GM18858 (cell line): ENCODE measurements around the gene LGALS9.
"Not testable (repeated sequence)": the region's sequence is repeated elsewhere in the genome, so short reads cannot be mapped to it uniquely, and the experiment has no call there.

Source experiments
- ATAC-seq: cut with Tn5 transposase; IDR thresholded peaks from one replicate; pipeline ENCODE4 v1.9.1; 2021; ENCODE audit not compliant: unreplicated experiment

Gene LGALS9

DNA sequence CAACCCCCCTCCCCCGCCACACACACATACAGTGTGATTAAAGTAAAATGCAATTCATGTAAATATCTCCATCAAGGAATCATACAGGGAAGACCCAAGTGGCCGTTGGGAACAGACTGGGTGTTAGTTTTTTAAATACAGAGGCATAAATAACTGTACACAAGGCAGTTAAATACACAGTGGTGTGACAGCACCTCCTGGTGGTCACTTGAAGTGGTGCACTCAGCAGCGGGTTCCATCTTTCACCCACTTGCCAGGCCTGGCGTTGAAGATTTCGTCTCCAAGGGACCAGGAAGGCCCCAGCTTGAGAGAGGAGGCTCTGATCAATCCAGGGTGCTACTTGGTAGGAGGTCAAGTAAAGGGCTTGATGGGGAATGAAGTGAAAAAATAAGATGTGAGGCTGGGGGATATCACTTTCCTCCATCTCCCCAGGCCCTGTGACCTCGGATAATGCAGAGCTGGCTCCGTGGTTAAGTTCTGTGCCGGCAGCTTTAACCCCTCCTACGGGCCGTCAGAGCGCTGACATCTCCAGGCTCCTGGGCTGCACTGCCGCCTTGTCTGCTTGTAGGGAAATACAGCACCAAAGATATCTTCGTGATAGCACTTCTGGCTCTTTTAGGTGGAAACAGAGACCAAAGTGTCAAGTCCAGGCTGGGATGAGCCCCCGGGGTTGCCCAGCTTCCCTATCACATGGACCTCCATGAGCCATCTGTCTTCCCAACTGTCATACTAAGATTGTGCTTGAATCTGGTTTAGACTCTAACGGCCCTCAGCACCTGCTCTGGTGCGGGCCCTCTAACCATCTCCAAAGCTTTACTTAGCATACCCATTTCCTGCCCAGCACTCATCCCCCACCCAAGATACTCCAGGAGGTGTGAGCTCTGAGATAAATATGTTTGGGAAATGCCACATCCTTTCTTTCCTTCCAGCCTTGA, 20.7 kb downstream of the LGALS9 start:
- no peak for ATAC-seq

DNA sequence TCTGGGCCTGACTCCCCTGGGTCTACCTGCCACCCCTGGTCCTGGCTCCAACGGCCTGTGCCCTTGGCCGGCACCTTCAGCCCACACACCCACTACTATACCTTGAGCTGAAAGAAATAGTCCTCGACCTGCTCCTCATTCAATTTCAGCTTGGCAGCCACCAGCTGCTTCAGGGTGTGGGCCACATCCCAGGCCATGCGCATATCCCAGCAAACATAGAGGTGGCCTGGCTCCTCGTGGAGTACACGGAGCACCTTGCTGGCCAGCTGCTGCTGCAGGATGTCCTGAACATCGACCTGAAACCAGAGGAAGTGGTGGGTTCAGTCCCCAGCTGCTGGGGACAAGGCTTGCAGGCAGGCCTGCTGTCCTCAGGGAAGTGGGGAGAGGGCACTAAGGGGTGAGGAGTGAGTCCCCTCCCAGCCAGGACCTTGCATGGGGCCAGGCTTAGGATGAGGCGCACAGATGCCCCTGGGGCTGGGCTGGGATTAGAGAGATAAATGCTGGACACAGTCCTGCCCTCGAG, 22.5 kb downstream of the LGALS9 start:
- not testable (repeated sequence) for ATAC-seq

DNA sequence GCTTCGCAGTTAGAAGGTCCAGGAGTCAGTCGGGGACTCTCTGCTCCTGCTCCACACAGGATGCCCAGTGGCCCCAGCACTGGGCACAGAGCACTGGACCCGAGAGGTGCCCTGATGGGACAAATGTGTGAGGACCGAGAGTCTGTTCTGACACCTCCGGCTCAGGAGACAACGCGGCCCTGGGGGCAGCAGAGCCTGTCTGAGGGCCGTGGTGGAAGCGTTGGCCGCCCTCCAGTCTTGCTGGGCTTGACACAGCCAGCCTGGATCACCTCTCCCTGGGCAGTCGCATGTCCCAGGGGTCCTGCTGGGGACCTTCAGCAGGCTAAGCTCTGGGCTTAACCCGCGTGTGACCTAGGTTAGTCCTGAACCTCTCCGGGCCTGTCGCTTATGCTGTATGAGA, 23.1 kb downstream of the LGALS9 start:
- ATAC-seq = no peak

DNA sequence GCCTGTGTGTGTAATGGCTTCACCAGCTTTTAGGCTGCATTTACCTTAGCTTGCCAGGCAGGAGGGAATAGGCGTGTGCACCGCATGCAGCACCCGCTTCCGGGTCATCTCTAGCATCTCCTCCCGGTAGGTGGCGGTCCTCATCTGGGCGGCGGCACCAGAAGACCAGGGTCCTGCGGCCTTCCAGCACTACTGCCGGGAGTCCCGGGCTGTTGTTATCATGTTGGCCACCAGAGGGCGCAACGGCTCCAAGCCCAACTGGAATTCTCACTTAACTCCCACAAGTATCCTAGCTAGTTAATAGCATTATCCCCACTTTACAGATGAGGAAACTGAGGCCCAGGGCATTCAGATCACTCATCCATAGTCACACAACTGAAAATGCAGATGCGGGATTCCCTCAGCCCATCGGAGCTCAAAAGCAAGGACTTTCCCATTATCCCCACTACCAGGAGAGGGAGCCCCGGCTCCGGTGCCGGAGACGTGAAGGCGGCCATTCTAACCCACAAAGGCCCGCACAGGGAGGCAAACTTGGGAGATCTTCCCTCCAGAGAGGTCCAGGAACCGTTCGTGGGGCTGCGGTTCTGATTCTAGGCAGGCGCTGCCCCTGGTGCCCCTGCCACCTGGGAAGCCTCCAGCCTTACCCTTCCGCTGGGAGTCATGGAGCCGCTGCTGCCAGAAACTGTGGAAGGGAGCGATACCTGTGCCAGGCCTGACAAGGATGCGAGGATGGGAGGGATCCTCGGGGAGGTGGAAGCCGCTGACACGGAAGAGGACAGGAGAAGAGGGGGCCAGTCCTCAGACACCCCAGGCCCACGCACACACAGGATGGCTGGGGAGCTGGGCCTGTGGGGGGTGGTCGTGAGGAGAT, 23.9 kb downstream of the LGALS9 start:
- ATAC-seq = no peak

DNA sequence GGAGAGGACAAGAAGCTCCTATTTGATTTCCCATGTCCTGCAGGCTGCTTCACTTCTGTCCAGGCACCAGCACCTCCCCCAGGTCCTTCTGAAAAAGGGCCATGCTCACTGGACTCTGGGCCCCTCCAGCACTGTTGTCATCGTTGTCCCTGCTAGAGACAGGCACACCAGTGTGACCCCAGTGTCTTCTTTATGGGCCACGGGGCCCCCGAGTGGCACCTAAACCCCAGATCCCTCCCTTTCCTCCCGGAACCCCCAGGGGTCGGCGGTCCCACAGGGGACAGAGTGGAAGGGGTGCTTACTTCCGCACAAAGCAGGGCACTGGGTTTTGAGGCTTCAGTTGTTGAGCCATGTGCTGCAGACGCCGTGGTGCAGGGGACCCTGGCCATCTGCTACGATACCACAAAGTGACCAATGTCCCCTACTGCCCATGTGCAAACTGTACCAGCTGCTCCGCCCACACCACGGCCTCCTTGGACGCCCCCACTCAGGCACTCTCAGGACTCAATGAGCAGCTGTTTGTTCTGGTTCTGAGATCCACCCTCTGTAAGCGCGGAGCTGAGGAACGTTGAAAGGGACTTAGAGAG, 24.6 kb downstream of the LGALS9 start:
- not testable (repeated sequence) for ATAC-seq

DNA sequence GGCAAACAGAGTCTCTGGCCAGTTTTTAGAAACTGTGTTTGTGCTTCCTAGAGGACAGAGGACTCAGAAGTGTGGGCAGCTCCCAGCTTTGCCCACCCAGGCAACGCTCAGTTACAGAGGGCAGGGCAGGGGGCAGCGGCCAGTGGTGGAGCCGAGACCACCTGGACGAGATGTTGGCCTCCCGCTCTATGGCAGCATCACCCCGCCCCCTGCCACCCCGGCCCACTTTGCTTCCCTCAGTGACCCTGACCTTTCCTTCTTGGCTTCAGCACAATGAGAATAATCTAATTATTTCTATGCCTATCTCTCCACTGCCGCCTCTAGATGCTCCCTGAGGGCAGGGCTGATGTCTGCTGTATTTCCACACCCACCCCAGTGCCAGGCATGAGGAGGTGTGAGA, 25.6 kb downstream of the LGALS9 start:
- ATAC-seq = not testable (repeated sequence)

DNA sequence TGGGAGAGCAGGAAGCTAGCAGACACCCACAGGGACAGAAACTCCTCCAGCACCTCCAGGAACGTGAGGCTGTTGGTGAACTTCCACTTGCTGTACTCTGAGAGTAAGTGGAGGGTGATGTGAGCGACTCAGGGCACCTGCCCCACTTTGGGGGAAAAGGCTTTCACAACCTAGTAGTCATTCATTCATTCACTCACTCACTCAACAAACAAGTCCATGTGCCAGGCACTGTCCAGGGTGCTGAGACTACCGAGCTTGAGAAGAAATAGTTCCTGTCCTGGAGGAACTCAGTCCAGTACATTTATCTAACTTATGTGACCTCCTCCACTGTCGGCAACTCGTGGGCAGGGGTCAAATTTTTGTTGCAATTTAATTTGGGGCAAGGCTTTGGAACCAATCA, 26.6 kb downstream of the LGALS9 start:
- ATAC-seq = no peak

DNA sequence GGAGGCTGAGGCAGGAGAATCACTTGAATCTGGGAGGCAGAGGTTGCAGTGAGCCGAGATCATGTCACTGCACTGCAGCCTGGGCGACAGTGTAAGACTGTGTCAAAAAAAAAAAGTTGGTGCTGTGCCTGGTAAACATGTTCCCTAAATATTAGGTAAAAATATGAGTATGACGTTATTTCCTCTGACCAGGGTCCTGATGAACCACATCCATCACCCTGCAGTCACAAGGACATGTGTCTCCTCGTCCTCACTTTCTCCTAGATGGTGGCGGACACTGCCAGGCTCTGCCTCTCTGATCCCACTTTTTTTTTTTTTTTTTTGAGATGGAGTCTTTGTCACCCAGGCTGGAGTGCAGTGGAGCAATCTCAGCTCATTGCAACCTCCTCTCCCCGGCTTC, 28.7 kb downstream of the LGALS9 start:
- ATAC-seq = no peak

DNA sequence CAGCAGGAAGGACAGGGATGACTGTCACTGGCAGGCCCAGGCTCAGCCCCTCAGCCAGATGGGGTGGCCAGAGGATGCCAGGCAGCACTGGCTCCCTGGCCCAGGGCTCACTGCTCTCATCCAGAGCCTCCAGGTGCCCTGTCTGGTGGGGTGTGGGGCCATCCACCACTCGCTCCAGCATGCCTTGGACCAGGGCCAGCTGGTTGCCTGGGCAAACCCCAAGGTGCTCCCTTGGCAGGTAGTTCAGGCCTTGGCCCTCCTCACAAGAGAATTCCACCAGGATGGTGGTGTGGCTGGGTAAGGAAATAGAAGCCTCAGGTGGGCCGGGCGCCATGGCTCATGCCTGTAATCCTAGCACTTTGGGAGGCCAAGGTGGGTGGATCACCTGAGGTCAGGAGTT, 29.4 kb downstream of the LGALS9 start:
- ATAC-seq = no peak

DNA sequence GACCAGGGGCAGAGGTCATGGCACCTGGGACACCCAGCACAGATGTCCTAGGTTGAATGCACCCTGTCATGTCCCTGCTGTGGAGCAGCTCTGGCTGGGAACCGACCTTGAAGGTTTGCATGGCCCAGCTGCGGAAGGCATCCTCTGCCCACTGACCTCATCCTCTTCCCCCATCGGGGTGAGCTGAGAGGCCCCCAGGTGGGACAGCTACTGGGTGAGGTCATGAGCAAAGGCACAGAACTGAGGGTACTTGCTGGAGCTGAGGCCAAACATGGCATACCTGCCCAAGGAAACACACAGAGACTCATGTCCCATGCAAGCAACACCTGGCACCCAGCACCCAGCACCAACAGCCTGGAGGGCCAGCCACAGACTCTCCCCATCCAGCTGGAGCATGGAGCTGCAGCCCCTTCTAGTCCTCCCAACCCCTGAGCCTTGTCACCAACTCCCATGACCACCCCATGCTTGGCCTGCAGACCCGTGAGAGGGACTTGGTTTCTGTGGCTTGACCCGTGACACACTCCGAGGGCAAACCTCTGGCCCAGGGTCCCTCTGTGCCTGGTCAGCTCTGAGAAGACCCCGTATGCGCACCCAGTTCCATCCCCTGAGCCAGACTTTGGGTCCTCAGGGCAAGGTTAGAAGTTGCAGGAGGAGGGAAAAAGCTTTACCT, 33.1 kb downstream of the LGALS9 start:
- no peak for ATAC-seq

DNA sequence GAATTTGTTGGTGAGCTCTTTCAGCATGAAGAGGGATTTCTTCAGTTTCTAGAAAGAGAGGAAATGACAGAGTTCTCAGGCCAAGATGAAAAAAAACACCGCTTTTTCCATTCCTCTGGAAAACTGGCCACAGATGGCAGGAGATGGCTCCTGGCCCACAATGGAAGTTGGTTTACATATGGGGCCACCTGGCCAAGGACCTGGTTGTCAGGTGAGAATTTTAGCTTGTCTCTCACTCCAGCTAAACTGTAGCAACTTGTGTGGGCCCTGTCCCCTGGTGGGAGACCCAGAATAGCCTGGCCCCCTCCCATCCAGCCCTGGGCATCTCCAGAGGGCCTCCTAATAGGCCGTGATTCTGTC, 33.6 kb downstream of the LGALS9 start:
- ATAC-seq = no peak

DNA sequence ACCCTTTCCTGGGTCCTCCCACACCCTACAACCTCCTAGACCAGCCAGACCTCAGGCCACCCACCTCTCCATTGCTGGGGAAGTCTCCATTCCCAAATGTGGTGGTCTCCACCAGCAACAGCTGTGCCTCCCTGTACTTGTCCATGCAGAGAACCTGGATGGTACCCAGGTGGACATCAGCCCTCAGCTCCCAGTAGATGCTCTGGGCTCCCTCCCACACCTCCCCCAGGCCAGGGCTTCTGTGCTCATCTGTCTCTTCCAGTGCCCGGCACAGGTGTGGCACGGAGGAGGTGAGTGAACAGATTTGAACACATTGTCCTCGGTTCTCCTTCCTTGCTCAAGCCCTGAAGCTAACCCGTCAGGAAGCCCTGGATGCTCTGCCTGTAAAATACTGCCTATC, 34.6 kb downstream of the LGALS9 start:
- ATAC-seq = no peak

DNA sequence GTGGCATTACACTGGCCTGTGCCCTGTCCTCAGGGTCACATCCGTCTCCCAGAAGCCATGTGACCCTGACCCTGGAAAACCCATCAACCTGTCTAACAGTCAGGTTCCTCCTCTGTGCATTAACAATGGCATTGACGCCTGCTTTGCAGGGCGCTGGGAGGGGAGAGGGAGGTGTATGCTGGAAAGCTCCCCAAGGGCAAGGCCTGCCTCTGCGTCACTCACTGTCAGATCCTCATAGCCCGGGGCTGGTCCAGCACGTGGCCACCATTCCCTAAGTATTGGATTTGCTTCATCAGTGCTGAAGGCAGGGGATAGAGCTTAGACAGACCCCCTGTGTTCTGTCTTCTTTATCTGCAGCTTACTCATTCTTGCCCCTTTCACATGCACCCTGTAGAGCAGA, 35.3 kb downstream of the LGALS9 start:
- not testable (repeated sequence) for ATAC-seq

DNA sequence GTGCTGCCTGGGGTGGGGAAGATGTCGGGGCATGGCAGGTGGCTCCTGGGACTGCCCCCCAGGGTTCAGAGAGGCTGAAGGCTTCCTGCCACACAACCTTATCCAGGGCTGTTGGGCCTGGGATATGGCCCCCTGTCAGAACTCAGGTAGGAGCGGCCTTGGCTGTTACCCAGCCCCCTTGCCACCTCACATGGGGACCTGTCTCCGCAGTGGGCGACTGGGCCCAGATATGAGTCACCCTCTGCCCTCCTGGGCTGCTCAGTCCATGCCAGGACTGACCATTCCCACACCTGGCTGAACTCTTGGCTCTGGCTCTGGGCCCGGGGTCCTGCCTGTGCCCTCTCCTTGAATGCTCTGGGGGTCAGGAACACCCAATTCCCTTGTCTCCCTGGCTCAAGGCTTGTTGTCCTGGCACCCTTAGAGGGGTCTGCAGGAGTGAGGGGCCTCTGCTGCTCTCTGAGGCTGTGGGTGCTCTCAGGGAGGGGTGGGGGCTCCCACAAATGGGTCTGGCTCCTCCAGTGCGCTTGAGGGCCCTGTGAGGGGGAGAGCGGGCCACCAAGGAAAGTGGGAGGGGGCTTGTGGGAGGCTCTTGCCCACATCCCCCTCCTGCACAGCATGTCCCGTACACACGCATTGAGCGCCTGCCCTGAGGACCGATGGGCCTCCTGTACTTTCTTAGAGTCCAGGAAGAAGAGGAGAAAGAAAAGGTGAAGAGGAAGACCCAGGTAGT, 36.0 kb downstream of the LGALS9 start:
- ATAC-seq = no peak

DNA sequence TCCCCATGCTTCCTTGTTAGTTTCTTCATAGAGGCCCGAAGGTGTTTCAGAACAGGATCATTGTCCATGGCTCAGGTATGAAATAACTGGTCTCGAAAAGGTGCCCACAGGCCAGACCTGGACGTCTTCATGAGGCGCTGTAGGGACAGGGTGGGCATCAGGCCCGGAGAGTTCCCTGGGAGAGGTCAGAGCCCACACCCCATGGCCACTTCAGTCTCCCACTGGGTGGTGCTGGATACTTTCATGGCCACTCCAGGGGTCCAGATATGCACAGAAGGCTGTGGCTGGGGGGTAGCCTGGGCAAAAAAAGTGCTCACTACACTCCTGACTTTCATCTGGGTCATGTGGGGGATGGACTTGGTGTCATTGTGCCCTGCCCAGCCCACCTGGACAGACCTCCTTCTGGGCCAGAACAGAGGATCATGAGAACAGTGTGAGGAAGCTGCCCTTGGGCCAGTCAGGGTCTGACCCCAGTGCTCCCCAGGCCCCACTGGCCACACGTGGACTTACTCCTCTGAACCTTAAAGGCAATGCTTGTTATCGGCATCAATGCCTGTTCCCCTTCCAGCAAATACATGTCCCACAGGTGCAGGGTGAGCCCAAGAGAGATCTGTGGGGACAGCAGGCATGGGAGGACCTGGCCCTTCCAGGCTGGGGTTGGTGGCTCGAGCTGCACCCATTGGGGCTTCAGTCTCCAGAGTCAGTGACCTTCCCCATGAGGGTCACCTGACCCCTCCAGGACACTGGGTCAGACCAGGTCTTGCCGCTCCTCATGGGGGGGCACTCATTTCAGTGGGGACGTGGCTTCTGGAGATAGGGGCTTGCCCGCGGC, 36.9 kb downstream of the LGALS9 start:
- ATAC-seq = no peak

DNA sequence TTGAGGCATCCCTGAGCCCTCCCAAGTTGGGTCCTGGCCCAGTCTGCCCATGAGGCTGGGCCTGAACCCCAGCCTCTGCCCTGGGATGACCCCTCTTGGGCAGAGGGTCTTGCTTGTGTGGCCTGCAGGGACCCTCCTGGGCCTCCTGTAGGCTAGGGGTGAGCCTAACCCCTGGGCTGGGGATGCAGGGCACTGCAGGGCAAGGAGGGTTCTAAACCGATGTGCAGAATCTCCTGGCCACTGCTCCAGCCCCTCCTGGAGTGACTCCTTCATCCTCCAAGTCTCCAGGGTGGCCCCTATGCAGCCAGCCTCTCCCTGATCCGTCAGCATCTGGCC, 37.5 kb downstream of the LGALS9 start:
- ATAC-seq = no peak

DNA sequence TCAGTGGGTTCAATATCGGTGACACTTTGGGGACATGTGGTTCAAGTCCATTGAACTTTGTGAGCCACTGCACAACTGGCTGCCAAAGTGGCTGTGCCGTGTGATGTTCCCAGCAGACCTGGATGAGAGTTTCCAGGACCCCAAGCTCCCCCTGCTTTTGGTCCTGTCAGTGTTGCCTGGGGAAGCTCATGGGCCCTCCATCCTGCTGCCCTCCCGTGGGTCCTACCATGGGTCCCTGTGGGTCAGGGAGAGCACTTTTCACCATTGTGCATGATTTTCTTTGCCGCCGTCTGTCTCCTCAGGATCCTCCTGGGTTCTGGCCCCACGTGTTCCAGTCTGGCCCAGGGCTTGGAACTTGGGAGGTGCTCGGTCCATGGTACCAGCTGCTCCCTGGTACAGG, 38.1 kb downstream of the LGALS9 start:
- no peak for ATAC-seq

DNA sequence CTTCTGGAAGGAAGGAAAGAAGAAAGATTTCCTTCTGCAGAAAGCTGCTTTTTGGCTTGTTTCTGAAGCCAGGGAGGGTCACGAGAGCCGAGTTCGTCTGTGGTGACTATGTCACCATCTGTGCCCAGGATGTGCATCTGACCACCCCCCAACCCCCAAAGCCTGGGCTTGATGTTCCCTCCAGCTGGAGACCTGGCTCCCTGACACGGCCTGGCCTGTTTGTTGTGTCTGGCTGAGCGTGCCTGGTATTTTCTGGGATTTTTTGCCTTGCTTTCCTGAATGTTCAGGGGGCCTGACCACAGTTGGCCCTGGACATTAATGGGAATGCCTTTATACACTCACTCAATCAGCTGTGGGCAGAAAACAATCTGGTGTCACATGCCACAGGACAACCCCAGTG, 38.9 kb downstream of the LGALS9 start:
- no peak for ATAC-seq

DNA sequence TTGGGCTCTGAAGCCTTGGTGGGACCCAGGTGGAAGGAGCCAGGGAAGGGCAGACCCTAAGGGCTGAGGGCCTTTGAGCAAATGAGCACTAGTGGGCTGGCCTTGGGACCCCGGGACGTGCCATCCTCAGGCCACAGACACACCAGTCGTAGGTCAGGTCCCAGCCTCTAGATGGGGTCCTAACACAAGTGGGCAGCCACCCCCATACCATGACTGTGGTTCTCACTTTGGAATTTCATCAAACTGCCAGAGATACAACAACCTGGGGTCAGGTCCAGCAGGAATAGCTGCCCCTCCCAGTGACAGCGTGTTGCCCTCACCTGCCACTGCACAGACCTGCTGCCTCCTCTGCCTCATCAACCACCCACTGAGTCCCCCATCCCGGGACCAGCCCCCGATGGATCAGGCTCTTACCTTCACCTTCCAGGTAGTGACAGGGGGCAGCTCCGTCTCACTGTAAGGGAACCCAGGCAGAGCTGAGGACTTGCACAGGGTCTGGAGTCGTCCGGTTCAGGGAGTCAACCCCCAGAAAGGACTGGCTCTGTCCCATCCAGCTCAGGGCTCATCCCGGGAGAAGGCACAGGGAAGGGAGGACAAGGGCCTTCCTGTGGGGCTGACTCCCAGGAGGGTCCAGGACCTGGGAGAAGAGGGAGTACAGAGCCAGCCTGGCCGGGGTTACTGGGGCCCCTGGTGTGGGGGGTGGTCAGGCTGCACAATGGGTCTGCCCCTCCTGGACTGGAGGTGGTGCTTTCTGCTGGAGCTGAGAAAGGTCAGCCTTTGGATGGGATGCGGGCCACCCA, 40.0 kb downstream of the LGALS9 start:
- no peak for ATAC-seq
